GM21423 (cell line): ENCODE measurements around the gene GRID1.
A peak's percentile ranks its signal among the peaks of the same experiment; 100 is the strongest.
"Not testable (repeated sequence)": the region's sequence is repeated elsewhere in the genome, so short reads cannot be mapped to it uniquely, and the experiment has no call there.

Experiments used
- ATAC-seq: cut with Tn5 transposase; IDR thresholded peaks from one replicate; pipeline ENCODE4 v1.9.1; 2021; ENCODE audit warnings: mild to moderate bottlenecking, moderate library complexity; ENCODE audit not compliant: unreplicated experiment

The GRID1 gene

DNA sequence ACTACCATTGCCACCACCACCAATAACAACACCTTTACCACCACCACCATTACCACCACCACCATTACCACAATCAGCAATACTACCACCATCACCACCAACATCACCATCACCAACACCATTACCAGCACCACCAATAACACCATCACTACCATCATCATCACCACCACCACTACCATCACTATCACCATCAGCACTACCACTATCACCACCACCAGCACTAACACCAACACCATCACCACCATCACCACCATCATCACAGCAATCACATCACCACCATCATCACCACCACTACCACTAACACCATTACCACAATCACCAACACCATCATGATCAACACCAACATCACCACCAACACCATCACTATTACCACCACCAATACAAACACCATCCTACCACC is 249.5 kb downstream of the GRID1 start:
- ATAC-seq, result no peak

DNA sequence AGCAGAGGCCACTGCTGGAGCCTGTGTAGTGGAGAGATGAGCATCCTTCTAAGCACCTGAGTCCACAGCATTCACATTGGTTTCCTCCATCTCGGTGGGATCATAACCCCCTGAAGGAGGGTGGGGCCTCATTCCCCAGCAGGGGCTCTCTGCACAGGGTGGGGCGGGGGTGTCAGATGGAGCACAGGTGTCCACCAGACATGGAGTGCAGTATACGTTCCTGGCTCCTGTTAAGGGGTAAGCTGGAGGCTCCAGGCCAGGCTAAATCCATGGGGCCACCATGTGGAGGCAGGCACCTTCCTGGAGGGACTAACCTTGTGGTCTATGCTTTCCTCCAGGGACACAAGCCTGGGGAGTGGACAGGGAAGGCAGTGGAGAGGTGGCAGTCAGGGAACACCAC is 252.6 kb downstream of the GRID1 start:
- ATAC-seq, result no peak

GRCh38 chr10:86113501-86113900 is 253.1 kb downstream of the GRID1 start:
- no peak for ATAC-seq

- no peak for ATAC-seq
These were observed 253.6 kb downstream of the GRID1 start for GRCh38 chr10:86113044-86113443.

DNA sequence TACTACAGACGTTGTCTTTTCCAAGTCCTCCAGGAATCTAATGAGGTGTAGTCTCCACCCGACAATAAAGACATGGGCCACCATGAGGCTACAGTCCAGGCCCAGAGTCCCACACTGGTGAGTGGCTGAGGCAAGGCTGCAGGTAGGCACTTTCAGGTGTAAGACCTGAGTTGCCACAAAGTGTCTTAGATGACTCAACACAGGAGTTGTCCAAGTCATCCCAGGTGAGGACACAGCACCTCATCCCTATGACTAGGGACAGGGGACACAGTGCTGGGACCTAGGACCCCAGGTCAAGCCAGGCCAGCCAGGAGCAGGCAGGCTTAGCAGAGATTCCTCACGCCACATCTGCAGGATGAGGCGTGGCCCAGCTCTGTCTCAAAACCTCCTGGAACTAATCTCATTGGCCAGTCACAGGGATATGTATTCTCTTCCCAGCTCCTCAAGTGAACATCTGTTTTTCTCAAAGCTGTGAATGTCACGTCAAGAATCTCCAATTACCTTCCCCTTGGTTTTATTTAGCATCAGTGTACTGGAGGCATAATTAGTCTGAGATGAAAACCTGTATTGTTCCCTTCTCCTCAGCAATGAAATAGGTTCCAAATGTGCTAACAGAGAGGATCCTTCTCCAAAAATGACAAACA is 254.6 kb downstream of the GRID1 start:
- ATAC-seq, result no peak

GRCh38 chr10:86110156-86110786 is 256.3 kb downstream of the GRID1 start:
- ATAC-seq, result no peak

- no peak for ATAC-seq
These were observed 257.2 kb downstream of the GRID1 start for GRCh38 chr10:86109421-86109820.

- no peak for ATAC-seq
These were observed 257.9 kb downstream of the GRID1 start for GRCh38 chr10:86108696-86109095.

- not testable (repeated sequence) for ATAC-seq
These were observed 258.8 kb downstream of the GRID1 start for GRCh38 chr10:86107611-86108310.

GRCh38 chr10:86107131-86107530 is 259.5 kb downstream of the GRID1 start:
- no peak for ATAC-seq

DNA sequence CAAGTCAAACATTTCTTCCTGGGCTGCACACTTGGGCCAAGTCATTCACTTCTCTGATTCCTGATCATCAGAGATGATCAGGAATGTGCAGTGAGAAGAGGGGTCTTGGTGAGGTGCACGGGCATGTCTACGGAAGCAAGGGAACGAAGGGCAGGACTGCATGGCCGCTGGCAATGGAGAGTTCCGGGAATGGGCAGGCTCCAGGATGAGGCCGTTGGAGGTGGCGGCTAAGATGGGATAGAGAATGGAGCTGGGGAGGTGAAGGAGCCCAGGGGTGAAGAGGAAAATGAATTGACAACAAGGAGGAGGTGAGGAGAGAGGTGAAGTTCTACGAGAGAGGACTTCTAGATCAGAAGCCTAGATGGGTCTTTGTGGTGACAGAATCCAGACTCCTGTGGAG is 260.0 kb downstream of the GRID1 start:
- ATAC-seq, result no peak

DNA sequence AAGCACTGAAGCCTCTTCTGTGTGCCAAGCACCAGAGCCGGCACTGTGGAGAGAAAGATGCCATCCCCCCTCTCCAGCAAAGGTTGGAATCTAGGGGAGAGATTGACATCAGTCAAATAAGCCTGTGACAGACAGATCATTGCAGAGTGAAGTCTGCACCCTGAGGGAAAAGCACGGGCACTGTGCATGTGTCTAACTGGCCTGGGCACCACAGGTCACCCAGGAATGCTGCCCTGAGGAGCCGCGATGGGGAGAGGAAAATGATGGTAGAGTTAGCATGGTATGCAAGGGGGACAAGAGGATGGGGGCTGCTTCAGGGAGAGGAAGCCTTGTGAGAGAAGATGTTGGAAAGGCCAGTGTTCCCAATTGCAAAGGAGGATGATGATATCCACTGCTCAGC is 261.0 kb downstream of the GRID1 start:
- no peak for ATAC-seq

DNA sequence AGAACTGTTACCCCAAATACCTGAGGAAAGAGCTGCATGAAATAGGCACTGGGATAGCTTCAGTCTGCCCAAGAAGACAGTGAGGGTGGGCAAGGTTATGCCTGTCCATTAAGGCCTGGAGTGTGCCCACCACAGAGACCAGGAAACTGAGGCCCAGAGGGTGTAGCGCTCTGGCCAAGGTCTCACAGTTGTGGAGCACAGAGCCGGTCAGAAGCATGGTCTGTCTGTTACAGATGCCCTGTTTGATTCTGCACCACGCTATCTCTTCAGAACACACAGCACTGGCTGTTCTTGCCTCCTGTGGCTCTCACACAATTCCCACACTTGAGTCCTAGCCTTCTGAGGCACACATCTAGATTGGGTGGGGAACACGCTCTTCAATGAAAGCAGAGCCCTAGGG is 261.4 kb downstream of the GRID1 start:
- no peak for ATAC-seq

DNA sequence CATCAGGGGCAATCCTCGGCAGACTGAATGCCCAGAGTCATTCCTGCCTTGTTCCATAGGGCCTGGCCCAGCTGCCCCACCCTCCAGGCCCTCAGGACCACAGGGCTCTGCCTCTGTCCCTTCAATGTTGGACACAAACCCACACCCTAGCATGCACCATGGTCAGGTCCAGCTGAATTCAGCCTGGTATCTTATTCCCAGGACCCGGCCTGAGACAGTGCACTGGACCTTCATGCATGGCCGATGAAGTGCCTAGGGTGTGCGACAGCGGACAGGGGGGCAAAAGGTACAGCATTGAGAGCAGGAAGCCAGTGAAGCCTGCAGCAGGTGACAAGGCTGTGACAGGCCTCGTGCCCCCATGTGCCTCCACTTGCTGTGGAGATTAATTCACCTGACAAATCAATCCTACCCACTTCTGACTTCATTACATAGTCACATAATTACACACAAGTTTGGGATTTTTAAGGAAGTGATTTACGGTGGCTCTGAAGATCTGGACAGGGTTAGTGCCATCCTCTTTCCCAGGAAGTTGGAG is 261.9 kb downstream of the GRID1 start:
- no peak for ATAC-seq

DNA sequence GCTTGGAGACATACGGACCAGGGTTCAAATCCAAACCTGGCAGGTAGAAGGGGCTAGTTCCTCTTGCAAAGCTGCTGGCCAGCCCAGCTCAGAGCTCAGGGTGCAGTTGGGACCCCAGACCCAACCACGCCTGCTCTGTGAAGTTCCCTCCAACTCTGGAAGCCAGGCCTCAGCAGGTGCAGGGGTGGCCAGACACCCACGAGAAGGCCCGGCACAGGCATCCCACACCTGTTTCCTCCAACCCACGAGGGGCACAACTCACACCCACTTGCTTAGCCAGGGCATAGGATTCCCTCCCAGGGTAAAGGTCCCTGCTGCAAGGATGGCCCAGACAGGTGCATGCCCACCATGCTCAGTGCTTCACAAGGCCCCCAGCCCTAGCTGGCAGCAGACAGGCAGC is 262.4 kb downstream of the GRID1 start:
- ATAC-seq, result no peak

DNA sequence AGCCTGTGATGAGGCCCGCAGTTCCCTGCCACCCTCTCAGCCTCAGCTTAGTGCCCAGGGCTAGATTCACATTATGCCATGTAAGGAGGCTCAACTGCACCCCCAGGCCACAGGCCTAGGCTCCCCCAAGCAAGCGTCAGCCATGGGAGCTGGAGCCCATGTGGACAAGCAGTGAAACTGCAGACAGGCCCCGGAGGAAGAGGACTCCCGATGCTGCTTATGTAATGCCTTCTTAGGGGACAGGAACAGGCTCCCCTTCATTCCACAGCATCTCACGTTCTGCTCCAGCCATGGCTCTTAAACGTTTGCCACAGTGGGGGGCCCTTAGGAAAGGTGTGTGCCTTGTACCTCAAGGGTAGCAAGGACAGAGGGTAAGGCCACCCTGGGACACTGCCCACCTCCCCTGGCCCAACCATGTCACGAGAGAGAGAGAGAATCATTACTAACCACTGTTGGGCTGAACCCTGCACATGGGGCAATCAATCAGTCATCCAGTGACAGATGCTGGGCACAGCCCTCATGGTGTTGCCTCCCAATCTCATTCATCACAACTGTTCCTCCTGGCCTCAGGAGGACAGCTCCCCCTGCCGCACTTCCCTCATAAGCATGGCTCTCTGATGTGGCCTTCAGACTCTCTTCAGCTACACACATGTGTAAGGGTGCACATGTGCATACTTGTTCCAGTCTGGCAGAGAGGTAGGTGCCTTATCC is 263.0 kb downstream of the GRID1 start:
- ATAC-seq, result no peak

- no peak for ATAC-seq
These were observed 264.1 kb downstream of the GRID1 start for GRCh38 chr10:86102451-86102850.

DNA sequence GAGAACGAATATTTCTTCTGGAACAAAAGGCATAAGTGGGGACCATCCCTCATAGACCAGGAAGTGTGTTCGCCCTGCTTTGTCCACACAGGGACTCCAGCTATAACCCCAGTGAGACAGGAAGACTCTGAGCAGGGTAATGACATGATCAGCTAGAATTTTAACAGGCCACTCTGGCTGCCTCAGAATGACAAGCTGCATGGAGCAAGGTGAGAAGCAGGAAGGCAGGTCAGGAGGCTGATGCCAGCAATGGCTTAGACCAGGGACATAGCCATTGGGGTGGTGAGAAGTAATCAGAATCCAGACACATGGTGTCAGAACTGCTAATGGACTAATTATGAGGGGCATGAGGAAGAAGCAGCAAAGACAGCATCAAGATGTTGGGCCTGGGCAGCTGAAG is 264.6 kb downstream of the GRID1 start:
- no peak for ATAC-seq

DNA sequence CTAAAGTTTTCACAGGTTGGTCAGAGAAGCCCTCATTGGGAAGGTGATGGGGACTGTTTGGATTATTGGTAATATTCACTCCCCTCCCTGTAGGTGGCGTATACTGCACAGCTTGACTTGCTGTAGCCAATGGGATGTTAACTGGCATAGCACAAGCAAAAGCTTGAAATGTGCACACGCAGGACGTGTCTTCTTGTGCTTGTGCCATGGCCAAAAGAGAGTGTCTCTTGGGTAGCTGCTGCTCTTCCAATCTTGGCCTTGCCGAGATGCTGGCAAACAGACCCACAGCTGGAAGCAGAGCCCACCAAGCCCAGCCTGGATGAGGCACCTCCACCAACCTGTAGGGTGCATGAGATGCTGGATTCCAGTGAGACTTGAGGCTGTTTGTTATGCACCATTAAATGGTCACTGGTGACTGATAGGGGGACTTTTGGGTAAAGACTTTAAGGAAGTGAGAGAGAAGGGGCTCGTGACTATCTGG is 266.0 kb downstream of the GRID1 start:
- peak; percentile 64 for ATAC-seq

DNA sequence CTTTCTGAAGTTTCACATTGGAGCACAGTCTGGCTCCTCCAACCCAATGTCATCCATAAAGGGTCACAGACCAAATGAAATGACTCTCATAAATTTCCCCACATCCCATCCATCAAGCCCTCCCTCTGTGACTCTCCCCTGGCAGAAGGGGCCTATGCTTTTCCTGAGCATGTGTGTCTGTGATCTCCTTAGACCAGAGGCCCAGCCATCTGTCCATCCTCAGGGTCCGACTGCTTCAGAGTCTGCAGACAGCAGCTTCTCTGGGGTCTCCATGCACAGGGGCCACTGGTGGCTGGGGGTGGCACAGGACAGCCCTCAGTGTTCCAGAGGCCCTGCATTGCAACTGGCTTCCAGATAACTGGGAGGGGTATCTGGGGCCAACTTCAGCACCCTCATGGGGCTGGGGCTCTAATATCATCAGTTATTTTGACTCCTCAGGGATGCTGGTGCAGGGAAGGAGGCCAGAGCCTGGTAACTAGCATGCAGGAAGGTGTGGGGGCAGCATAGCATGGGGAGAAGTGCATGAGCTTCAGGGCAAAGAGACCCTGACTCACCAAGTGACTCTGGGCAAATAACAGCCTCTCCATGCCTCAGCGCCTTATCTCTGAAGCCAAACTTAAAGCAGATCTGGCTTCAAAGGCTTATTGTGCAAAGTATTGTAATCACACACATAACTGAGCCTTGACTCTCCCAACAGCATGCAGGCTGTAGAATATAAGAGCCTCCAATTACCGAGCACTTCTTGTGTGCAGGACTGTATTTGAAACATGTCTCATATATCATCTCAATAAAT is 266.9 kb downstream of the GRID1 start:
- ATAC-seq, result no peak
